Stimulated activated CD4-positive, alpha-beta T cell treated with anti-CD3 and anti-CD28 coated beads, Interleukin-1b, Interleukin-23, amount 100 ng/mL, for 48 hours (primary cell): Measurements from ENCODE around the gene VPS8.

Experiments used
- DNase-seq: peaks from one replicate; pipeline ENCODE4 v3.0.0-alpha.2; 2020

Gene VPS8

DNA sequence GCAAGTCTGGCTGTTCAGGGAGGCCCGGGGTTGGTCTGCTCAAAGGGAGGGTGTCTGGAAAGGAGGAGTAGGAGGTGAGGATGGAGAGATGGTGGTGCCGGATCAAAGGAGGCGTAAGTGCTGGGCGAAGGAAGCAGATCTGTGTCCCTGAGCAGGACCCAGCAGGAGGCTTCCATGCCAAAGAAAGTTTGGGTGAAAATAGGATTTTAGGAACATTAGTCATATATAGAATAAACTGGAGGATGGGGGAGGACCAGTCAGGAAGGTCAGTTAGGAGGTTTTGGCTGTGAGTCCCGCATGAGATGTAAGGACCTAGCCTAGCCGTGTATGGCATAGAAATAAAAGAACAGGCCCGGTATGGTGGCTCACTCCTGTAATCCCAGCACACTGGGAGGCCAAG lies 28.6 kb upstream of the VPS8 start:
- no peak for DNase-seq

DNA sequence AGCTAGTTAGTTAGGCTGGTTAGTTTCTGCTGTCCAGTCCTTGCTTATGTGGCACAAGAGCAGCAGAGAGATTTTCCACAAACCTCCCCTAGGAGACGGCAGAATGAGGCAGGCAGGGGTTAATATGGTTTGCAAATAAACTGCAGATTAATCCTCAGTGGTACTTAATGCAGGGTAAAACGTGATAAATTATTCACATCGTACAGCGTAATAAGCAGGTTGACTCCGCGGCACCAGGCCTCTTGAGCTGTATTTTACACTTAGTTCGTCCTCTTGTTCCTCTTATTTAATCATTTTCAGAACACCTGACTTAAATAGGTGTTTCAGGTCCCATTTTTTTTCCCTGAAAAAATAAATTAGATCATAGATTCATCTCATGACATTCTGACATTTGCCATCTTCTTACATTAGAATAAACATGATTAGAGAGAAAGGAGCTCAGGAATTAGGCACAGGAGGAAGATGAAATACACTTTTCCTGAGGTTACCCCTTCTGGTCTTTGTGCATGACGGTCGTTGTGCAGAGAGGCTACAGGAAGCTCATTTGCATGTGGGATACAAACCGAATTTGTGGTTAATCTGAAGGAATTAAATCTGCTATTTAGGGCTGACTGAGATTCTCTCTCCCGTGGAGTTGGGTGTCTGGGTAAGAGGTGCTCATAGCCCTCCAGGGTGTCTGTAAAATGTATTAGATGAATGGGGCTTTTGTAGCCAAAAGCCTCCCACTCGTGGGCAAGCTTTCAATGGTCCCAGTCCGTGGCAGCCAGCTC lies 27.1 kb upstream of the VPS8 start:
- no peak for DNase-seq

DNA sequence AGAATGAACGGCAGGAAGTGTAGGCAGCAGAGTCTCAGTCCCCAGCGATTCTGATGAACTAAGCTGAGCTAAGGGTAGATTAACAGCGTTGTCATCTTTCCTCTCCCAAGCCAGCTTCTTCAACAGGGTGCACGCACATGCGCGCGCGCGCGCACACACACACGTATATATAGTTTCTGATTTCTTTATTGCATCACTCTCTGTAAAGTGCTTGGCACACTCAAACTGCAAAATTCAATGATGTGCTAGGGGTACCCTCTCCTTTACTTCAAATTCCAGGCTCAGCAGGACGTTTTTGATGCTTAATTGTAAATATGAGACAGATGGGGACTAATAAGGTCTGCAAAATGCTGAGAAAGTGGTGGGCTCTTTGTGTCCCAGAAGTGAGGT lies 26.1 kb upstream of the VPS8 start:
- no peak for DNase-seq

DNA sequence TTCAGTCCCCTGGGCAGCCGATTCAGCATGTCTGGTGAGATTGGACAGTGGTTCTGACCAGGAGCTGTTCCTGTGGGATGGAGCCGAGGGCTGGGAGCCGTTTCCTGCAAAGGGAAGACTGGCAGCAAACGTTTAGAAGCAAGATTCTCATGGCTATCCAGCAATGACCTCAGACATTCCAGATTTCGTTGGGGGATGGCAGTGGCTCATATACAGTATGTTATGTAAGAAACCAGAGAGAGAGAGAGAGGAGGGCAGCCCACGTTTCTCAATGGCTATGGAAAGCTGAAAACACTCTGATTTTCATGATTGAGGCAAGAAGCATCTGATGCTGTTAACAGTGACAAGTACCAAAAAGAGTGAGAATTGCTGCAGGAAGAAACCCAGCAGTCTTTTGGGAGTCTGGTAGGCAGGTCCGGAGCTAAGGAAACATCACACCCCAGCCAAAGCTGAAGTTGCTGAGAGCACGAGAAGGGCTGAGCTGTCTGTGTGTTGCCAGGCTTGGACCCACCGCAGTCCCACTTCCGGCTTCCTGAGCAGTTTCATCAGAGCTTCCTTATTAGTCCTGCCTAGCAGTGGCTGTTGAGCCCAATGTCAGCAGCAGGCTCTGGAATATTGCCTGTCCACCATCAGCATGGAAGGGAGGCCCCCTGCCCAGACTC lies 25.6 kb upstream of the VPS8 start:
- no peak for DNase-seq

DNA sequence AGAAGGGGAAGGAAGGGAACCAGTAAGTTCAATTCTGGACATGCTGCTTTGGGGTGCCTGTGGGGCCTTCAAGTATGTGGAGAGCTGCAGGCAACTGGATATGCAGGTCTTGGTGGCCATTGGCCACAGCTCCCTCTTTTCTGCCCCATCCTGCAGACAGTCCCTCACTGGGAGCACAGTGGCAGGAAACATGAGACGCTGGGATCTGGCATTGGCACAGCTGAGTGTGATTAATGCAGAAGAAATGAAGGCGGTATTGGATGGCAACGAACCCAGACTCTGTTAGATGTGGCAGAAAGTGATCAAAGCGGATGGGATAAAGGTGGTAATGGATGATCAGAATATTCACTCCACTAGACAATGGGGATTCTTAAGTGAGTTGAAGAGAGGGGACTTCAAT lies 23.2 kb upstream of the VPS8 start:
- no peak for DNase-seq

DNA sequence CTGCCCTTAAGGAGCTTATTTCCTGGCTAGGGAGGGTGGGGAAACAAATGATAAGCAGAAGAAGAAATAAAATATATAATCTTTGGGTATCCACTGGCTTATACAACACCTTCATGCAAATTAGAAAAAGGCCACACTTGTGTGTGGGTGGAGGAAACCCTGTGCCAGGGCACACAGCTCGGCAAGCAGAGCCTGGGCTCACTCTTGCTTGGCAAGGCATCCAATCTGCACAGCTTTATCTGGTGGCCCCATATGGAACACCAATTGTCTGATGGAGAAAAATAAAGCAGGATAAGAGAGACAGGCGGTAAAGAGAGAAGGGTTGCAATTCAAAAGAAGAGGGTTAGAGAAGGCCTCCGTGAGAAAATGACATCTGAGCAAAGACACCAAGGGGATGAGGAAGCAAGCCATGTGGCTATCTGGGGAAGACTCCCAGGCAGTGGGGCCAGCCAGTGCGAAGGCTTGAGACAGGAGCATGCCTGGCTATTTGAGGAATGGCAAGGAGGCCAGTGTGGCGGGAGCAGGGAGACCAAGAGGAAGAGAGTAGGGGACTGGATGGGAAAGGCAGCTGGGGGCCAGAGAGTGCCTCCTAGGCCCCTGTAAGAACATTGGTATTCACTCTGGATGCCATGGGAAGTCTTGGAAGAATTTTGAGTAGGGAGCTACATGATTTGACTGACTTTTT lies 22.5 kb upstream of the VPS8 start:
- DNase-seq: no peak

DNA sequence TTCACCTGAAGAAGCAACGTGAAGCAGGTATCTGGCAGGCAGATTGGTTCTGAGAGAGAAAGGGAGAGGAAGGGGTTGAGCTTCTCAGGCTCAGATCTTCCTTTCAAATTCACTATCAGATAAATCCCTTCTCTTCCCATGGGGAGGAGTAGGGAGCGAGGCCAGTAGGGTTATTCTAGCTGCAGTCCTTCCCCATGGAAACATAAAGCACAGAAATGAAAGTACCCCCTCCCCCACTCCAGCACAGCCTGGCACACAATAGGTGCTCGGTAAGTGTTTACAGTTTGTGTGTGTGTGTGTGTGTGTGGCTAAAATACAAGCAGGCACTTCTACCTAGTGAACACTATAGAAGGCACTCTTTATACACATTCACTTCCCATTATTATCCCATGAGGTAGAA lies 20.8 kb upstream of the VPS8 start:
- DNase-seq: no peak

DNA sequence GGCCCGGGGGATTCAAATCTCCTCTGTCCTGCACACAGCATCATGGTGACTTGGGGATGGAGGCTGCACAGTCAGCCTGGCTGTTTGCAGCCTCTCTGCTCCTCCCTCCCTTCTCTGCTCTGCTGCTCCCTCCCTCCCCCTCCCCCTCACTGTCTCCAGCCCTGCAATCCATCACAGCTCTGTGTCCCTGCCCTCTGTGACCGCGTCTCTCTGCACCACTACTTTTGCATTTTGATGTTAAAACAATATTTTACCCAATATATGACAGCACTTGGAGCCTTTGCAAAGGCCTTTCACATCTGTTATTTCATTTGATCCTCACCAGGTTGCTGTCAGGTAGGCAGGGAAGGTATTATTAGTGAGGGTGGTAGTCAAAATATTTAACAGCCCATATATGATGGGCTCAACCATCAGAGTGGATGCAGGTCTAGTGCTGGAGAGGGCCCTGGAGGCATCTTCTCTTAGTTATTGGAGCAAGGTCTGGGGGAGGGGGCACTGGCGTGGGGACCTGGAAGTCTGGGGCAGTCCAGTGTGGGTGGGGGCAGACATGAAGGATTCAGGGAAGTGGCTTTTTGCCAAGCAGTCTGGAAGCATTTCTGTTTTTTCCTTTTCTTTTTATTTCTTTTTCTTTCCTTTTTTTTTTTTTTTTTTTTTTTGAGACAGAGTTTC lies 16.3 kb upstream of the VPS8 start:
- DNase-seq: no peak

DNA sequence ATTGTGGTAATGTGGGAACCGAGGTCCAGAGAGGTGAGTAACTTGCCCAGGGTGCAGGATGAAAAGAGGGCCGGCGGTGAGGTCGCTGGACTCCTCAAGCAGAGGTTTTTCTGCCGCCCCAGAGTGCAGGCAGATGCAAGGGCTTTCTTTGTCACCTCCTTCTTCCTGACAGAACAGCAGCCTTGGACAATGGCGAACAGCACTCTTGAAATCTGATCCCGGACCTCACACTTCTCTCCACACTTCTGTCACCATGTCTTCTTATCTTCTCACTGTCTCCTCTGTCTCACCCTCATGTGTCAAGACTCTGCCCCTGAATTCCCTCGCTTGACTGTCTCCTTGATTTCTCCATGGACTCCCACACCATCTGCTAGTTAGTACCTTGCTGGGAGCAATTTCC lies 15.4 kb upstream of the VPS8 start:
- DNase-seq: no peak

DNA sequence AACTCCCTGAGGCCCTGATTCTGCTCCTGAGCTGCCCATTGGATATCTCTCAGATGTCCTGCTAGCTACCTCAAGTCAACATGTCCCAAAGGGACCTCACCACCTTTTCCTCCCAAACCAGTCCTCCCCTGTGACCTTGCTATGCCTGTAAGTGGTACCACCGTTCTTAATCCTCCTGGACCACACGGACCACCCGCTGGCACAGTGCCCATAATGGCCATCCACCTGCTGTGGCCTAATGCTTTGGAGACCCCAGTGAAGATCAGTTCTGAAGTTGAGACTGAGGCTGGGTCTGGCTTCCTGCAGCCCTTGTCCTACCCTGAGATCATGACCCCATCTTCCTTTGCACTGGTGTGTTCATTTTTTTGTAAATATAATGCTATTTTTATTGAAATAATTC lies 15.0 kb upstream of the VPS8 start:
- no peak for DNase-seq

DNA sequence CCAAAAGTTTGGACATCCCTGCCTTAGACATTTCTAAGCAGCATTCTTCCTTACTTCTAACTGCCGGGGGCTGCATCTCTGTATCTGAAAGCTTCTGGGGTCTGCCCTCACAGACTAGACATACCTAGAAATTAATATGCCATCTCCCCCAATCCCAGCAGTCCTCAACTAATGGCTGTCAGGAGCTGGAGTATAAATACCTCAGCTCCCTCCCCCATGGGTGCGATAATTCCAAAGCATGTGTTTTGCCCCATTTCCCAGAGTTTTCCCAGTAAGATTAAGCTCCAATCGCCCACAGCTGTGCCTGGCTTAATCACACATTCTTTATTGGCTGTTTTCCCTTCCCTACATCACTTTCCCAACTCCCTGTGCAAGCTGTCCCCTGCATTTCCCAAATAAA lies 13.8 kb upstream of the VPS8 start:
- DNase-seq: no peak

DNA sequence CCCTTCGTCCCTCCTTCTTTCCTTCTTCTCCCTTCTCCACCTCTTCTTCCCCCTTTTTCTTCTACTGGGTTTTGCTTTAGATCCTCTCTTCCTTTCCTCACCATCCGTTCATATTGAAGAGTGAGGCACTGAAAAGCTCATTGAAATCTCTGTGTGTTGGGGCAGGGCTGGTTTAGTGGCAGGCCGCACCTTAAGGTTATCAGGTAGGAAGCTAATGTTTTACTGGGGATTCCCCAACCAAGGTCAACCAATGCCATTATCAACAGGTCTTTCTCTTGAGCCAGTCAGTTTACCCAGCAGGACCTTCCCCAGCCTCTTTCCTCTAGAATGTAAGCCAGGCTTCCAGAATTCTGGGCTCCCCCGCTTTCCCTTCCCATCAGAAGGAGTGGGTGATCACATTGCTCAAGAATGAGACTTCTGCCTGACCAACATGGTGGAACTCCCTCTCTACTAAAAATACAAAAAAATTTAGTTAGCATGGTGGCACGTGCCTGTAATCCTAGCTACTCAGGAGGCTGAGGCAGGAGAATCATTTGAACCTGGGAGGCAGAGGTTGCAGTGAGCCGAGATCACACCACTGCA lies 11.5 kb upstream of the VPS8 start:
- DNase-seq: no peak

DNA sequence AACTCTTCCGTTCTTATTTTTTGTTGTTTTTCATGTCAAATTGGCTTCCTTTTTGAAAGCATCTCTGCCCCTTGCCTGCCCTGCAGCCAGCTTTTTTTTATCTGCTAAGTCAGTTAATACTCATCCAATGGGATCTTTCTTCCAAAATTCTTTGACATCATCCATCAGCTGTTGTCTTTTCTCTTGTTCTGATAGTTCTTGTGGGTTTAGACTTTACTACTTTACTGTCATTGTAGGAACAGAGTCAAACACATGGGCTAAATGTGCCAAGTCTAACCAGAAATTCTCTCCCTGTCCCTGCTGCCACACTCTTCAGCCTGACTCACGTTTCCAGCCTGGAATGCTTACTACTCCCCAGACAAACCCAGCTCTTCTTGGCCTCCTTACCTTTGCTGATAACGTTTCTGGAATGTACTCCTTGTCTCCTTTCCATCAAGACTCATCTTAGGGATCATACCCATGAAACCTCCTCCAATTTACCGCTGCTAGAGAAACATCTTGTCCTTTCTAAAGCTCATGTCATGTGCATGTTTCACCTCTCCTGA lies 10.7 kb upstream of the VPS8 start:
- DNase-seq: no peak

DNA sequence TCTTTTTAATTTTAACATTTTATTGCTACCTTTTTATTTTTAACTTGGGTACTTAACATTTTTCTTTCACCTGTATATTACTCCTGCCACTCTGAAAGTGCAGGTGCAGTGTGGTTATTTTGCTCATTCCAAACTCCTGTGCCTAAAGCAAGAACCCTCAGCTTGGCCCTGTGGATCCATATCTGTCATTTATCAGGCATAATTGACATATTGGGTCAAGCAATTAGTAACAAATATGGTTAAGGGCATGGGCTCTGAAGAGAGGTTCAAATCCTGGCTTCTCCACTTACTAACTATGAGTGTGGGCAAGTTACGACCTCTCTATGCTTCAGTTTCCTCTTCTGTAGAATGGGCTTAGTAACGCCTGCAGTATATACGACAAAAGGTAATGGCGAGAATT lies 9.8 kb upstream of the VPS8 start:
- DNase-seq: no peak

DNA sequence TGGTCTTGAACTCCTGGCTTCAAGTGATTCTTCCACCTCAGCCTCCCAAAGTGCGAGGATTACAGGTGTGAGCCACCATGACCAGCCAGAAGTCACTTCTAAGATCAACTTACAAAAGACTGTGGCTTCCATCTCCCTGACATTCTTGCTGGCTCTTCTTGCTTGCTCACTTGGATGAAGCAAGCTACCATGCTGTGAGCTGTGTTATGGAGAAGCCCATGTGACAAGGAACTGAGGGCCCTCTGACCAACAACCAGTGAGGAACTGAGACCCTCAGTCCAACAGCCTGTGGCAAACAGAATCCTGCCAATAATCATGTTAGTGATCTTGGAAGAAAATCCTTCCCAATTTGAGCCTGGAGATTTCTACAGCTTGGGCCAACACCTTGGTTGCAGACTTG lies 7.2 kb upstream of the VPS8 start:
- no peak for DNase-seq

DNA sequence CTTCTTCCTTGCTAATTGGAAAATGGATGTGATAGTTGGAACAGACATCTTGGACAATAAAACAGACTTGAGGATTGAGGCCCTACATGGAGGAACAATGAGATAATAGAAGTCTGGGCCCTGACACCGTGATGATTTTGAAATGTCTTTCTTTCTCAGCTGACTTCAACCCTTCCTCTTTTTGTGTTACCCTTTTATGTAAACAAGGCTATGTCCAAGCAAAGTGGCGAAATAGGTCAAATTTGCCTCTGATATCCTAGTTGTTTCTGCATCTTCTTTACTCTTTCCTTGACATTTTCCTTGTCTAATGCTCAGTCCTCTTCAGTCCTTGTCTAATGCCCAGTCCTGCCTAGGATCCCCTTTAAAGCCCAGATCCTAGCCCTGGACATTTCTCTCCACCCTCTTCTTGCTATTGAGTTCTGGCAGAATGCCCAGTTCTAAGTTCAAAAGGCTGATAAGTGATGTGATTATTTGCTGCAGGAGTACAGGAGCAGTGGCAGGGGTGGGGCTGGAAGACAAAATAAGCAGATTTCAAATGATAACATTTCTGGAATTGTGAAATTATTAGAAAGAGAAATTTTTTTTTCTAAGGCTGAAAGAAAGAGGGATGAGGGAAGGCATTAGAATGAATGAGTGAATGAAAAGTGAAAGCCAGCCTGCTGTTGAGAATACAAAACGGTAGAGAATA lies 6.5 kb upstream of the VPS8 start:
- no peak for DNase-seq

DNA sequence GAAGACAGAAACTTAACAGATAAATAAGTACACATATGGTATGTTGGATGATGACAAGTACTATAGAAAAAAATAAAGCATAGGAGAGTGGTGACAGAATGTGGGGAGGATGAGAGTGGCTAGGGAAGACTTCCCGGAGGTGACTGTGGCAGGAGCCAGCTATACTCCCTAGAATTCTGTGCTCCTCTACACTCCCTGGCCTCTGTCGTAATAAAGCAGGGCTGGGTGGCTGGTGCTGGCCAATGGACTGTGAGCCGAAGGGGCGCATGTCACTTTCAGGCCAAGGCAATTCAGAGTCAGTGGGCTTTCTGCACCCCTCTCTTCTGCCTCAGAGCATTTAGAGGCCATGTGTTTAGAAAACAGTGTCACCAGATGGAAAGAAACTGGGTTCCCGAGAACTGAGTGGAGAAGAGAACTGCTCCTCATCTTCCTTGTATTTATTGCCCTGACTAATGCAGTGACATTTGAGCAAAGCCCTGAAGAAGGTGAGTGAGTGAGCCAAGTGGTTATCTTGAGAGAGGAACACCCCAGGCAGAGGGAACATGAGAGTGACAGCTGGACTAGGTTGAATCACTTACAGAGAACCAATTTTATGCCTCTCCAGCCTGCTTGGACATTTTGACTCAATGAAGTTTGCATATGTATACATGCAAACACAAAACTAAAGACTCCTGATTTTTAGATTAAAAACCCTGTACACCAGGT lies 5.2 kb upstream of the VPS8 start:
- no peak for DNase-seq

DNA sequence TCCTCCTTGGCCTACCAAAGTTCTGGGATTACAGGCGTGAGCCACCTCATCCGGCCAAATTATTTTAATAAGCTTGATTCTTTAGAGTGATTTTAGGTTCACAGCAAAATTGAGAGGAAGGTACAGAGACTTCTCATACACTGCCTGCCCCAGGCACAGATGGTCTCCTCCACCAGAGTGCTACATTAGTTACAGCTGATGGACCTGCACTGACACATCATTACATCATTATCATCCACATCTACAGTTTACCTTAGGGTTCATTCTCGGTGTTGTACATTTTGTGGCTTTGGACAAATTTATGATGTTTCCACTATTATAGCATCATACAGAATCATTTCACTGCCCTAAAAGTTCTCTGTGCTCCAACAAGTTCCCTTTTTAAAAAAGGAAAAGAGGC lies 4.4 kb upstream of the VPS8 start:
- DNase-seq: no peak

DNA sequence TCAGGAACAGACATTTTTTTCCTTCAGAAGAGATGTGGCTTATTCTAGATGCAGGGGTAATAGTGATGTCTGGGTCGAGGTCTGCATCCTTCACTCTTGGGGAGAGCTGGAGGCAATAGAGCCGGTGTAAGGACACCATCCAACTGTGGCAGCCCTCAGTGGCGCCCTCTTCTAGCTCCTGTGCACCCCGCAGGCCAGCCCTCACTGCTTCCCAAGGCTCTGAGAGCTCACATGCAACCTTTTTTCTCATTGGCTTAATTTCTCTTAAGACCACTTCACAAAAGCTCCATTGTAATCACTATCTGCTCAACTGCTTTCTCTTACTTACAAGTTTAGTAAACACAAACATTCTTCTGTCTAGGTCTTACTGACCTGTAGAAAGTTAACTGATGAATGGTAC lies 3.9 kb upstream of the VPS8 start:
- DNase-seq: no peak

DNA sequence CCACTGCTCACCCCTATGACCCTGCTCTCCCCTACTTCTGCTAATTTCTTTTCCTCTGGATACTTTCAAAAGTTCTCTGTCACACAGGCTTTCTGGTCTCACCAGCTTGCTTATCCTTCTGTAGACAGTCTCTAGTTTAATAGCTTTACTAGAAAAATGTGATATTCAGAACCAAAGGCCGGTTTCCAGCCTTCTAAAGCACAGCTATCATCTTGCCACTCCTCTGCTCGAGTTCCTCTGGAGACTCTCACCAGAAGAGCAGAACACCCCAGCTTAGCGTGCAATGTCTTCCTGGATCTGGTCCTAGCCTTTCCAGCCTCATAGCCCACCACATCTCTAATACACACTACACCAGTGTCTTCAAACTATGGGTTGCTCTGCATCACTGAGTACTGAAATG lies 1.8 kb upstream of the VPS8 start:
- DNase-seq: no peak

DNA sequence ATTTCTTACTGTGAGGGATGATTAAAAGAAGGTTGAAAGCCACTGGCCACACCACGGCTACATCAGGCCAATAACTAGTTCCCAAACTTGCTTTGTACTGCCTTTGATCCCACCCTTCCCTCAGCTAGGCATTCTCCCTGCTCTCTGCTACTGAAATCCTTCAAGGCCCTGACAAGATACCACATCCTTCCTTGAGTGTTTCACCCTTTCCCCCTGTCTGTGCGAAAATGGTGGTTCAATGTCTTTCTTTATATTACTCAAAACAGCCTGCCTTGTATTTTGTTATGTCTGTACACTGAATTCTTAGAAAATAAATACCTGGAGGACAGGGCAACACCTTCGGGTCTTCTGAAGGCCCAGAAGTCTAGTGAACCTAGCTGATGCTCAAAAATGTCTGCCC lies 932 bp upstream of the VPS8 start:
- no peak for DNase-seq

DNA sequence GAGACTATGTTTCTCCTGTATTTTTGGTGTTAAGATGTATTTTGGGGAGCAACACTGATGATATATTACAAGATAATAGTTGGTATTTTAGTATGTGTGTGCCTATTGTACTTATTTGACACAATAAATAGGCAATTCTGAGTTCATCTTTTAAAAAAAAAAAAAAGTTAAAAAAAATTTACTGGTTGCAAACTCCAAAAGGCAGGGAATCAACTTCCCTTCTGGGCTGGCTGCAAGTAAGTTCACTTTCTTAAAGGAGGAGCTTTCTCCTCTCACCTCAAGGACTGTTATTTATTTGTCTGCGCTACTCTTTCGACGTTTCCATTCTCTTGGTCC lies 335 bp upstream of the VPS8 start:
- DNase-seq: no peak
